H1 (cell line): ENCODE measurements around the gene CDC7. TPM values are rescaled to one million over a fixed set of nuclear protein-coding genes. Genes with fewer than 3 reads are reported as not detected.

Source experiments
- CTCF ChIA-PET: fragments of 300-600 bp; sonication (Branson Sonifier 250); formaldehyde crosslinking; loops from one replicate; lab custom pipeline; 2021; ENCODE audit not compliant: partially characterized antibody; lab: Charles Lee
- POLR2A ChIA-PET: fragments of 300-600 bp; sonication (Branson Sonifier 250); formaldehyde crosslinking; loops from one replicate; lab custom pipeline; 2021; ENCODE audit warnings: inconsistent platforms; ENCODE audit not compliant: partially characterized antibody; lab: Charles Lee
- DNase-seq, 2 experiments: peaks; one replicate each; pipeline versions ENCODE4 v3.0.0 to v3.0.0-alpha.2; 2010 to 2022; ENCODE audit warnings: low spot score in 2 of 2, low read depth in 1 of 2, mixed read lengths in 1 of 2
- FAIRE-seq: peaks from 2 replicates; lab custom pipeline; 2011; peaks lifted over from hg19 to GRCh38; lab: Jason Lieb, UNC
- H2AFZ ChIP-seq: 2 replicates; pipeline ENCODE4 v1.8.1; 2012; ENCODE audit warnings: low read length, inconsistent platforms
- H2AK5ac ChIP-seq: 2 replicates; pipeline ENCODE4 v1.6.1; 2013; ENCODE audit warnings: low read depth, low read length
- H2BK120ac ChIP-seq: replicated peaks from 2 replicates; pipeline ENCODE3; 2013; ENCODE audit warnings: low read depth, low read length, inconsistent platforms
- H2BK12ac ChIP-seq: 2 replicates; pipeline ENCODE4 v1.6.1; 2013; ENCODE audit warnings: low read depth, low read length
- H2BK15ac ChIP-seq: 2 replicates; pipeline ENCODE4 v1.6.1; 2013; ENCODE audit warnings: low read length
- H2BK20ac ChIP-seq: 2 replicates; pipeline ENCODE4 v1.6.1; 2013; ENCODE audit warnings: low read length
- H2BK5ac ChIP-seq: 2 replicates; pipeline ENCODE4 v1.6.1; 2013; ENCODE audit warnings: low read depth, low read length
- H3K14ac ChIP-seq: 2 replicates; pipeline ENCODE4 v1.6.1; 2013; ENCODE audit warnings: inconsistent platforms; ENCODE audit not compliant: insufficient read length
- H3K18ac ChIP-seq: 2 replicates; pipeline ENCODE4 v1.6.1; 2013; ENCODE audit warnings: low read length; ENCODE audit errors: extremely low read depth
- H3K23ac ChIP-seq: 2 replicates; pipeline ENCODE4 v1.6.1; 2013; ENCODE audit warnings: inconsistent platforms; ENCODE audit not compliant: insufficient read length
- H3K23me2 ChIP-seq: 2 replicates; pipeline ENCODE4 v1.6.1; 2013; ENCODE audit warnings: low read depth, low read length
- H3K27ac ChIP-seq: 2 replicates; pipeline ENCODE4 v1.6.1; 2011; ENCODE audit warnings: low read depth, low read length, inconsistent platforms
- H3K27me3 ChIP-seq, 4 experiments: replicated peaks in 1 of 4; 1 replicate in 1 of 4; 2 replicates in 3 of 4; pipeline versions ENCODE4 v1.6.1 to v1.8.1; 2011 to 2013; ENCODE audit warnings: low read length in 3 of 4, mild to moderate bottlenecking in 3 of 4, inconsistent platforms in 2 of 4, mixed read lengths in 2 of 4, moderate library complexity in 1 of 4; ENCODE audit not compliant: control insufficient read depth in 3 of 4, insufficient read depth in 3 of 4; ENCODE audit errors: extremely low read depth in 1 of 4
- H3K36me3 ChIP-seq, 4 experiments: 2 replicates each; pipeline versions ENCODE4 v1.6.1 to v1.8.1; 2011 to 2013; ENCODE audit warnings: mild to moderate bottlenecking in 4 of 4, low read length in 3 of 4, moderate library complexity in 2 of 4, control low read depth in 1 of 4, inconsistent platforms in 1 of 4; ENCODE audit not compliant: insufficient read depth in 4 of 4, control insufficient read depth in 2 of 4
- H3K4ac ChIP-seq: replicated peaks from 2 replicates; pipeline ENCODE3; 2013; ENCODE audit warnings: low read length, low read depth, mixed read lengths, inconsistent platforms; ENCODE audit not compliant: insufficient read length
- H3K4me1 ChIP-seq, 4 experiments: replicated peaks in 1 of 4; 1 replicate in 1 of 4; 2 replicates in 3 of 4; pipeline versions ENCODE4 v1.6.1 to v1.8.1; 2011 to 2013; ENCODE audit warnings: low read length in 3 of 4, inconsistent platforms in 2 of 4, mixed read lengths in 1 of 4; ENCODE audit not compliant: insufficient read depth in 4 of 4, control insufficient read depth in 3 of 4
- H3K4me2 ChIP-seq, 2 experiments: 2 replicates each; pipeline versions ENCODE4 v1.6.1 to v1.8.1; 2011 to 2013; ENCODE audit warnings: low read depth in 2 of 2, low read length in 2 of 2, control low read depth in 1 of 2, inconsistent platforms in 1 of 2, mild to moderate bottlenecking in 1 of 2; ENCODE audit not compliant: insufficient read depth in 1 of 2
- H3K4me3 ChIP-seq, 4 experiments: fragments of 200-600, 300-600 bp in 1 of 4; sonication (generic), shearing (Covaris generic), sonication (Bioruptor Twin) in 1 of 4; 2 replicates each; pipeline versions ENCODE4 v1.5.1 to v1.8.1; 2011 to 2016; ENCODE audit warnings: low read length in 4 of 4, low read depth in 3 of 4, control low read depth in 2 of 4, inconsistent platforms in 2 of 4, mild to moderate bottlenecking in 2 of 4, mixed read lengths in 1 of 4, moderate library complexity in 1 of 4; ENCODE audit not compliant: insufficient read depth in 2 of 4; ENCODE audit errors: extremely low read depth in 1 of 4
- H3K56ac ChIP-seq: replicated peaks from 2 replicates; pipeline ENCODE3; 2013; ENCODE audit warnings: low read depth, mild to moderate bottlenecking, mixed read lengths, low read length, inconsistent platforms; ENCODE audit not compliant: insufficient read length
- H3K79me1 ChIP-seq: 2 replicates; pipeline ENCODE4 v1.6.1; 2013; ENCODE audit warnings: low read depth, low read length, control low read depth
- H3K79me2 ChIP-seq, 2 experiments: 2 replicates each; pipeline versions ENCODE4 v1.6.1 to v1.8.1; 2012 to 2013; ENCODE audit warnings: low read length in 2 of 2, mild to moderate bottlenecking in 2 of 2, inconsistent platforms in 1 of 2; ENCODE audit not compliant: insufficient read depth in 2 of 2, control insufficient read depth in 1 of 2
- H3K9ac ChIP-seq, 4 experiments: replicated peaks in 1 of 4; 1 replicate in 1 of 4; 2 replicates in 3 of 4; pipeline versions ENCODE4 v1.6.1 to v1.8.1; 2011 to 2013; ENCODE audit warnings: low read depth in 3 of 4, low read length in 3 of 4, control low read depth in 2 of 4, mild to moderate bottlenecking in 2 of 4, moderate library complexity in 2 of 4, inconsistent platforms in 1 of 4; ENCODE audit errors: extremely low read depth in 1 of 4
- H3K9me3 ChIP-seq, 2 experiments: 2 replicates each; pipeline versions ENCODE4 v1.6.1 to v1.8.1; 2012 to 2013; ENCODE audit warnings: mild to moderate bottlenecking in 2 of 2, moderate library complexity in 2 of 2, control low read depth in 1 of 2, inconsistent platforms in 1 of 2, low read depth in 1 of 2, low read length in 1 of 2, mixed read lengths in 1 of 2; ENCODE audit not compliant: insufficient read depth in 2 of 2
- H4K20me1 ChIP-seq, 2 experiments: replicated peaks in 1 of 2; 2 replicates each; pipeline versions ENCODE3 to v1.8.1; 2011 to 2013; ENCODE audit warnings: inconsistent platforms in 2 of 2, low read length in 2 of 2, mild to moderate bottlenecking in 1 of 2; ENCODE audit not compliant: insufficient read depth in 2 of 2, control insufficient read depth in 1 of 2
- H4K5ac ChIP-seq: 2 replicates; pipeline ENCODE4 v1.6.1; 2013; ENCODE audit warnings: low read length, low read depth, mixed read lengths, inconsistent platforms; ENCODE audit not compliant: insufficient read length
- H4K8ac ChIP-seq: 2 replicates; pipeline ENCODE4 v1.8.0; 2013; ENCODE audit warnings: mild to moderate bottlenecking, moderate library complexity, low read length, inconsistent platforms; ENCODE audit not compliant: insufficient read depth; ENCODE audit errors: extremely low read depth
- H4K91ac ChIP-seq: replicated peaks from 2 replicates; pipeline ENCODE3; 2013; ENCODE audit warnings: low read length, mixed read lengths, inconsistent platforms; ENCODE audit not compliant: insufficient read length
- CBX5 ChIP-seq: fragments of 300-800, 300-1000 bp; sonication (generic); IDR thresholded peaks from 2 replicates; pipeline ENCODE4 v1.7.1; 2016; ENCODE audit warnings: antibody characterized with exemption, low read length, low read depth
- CREB1 ChIP-seq: IDR thresholded peaks from 2 replicates; pipeline ENCODE4 v1.6.1; 2012; ENCODE audit warnings: inconsistent platforms
- CTBP2 ChIP-seq: IDR thresholded peaks from 2 replicates; pipeline ENCODE4 v1.7.0; 2011; ENCODE audit warnings: borderline replicate concordance, mild to moderate bottlenecking, moderate library complexity, mixed read lengths, low read length; ENCODE audit not compliant: insufficient read depth, insufficient read length
- FOSL1 ChIP-seq: IDR thresholded peaks from 2 replicates; pipeline ENCODE4 v1.6.1; 2011; ENCODE audit warnings: mild to moderate bottlenecking, low read depth, low read length, moderate library complexity; ENCODE audit not compliant: insufficient read depth
- GTF2F1 ChIP-seq: IDR thresholded peaks from 2 replicates; pipeline ENCODE4 v1.6.1; 2012; ENCODE audit warnings: low read depth, low read length, improper control_type of control experiment, borderline replicate concordance
- NRF1 ChIP-seq: IDR thresholded peaks from 2 replicates; pipeline ENCODE4 v1.6.1; 2011; ENCODE audit warnings: mild to moderate bottlenecking, low read depth, low read length, improper control_type of control experiment
- RNF2 ChIP-seq: fragments of 200-900, 300-1000 bp; sonication (generic); IDR thresholded peaks from 2 replicates; pipeline ENCODE4 v1.7.1; 2016; ENCODE audit warnings: borderline replicate concordance, low read depth, mild to moderate bottlenecking, antibody characterized with exemption, low read length; ENCODE audit not compliant: poor library complexity, severe bottlenecking; ENCODE audit errors: missing control alignments
- SP2 ChIP-seq: IDR thresholded peaks from 2 replicates; pipeline ENCODE4 v1.6.1; 2012; ENCODE audit warnings: mild to moderate bottlenecking, low read length, inconsistent platforms
- SRF ChIP-seq: IDR thresholded peaks from 2 replicates; pipeline ENCODE4 v1.6.1; 2011; ENCODE audit warnings: mild to moderate bottlenecking, low read depth, low read length, moderate library complexity
- SUZ12 ChIP-seq: fragments of 200-600 bp; sonication (generic); IDR thresholded peaks from 2 replicates; pipeline ENCODE4 v1.6.1; 2012; ENCODE audit warnings: mild to moderate bottlenecking, inconsistent platforms, low read length, moderate library complexity, mixed read lengths
- TCF12 ChIP-seq: IDR thresholded peaks from 2 replicates; pipeline ENCODE4 v1.6.1; 2011; ENCODE audit warnings: low read depth, mild to moderate bottlenecking, low read length
- WGBS, 2 experiments: shearing (Covaris generic) in 1 of 2; methylation state at CpG; one replicate each; pipeline versions ENCODE4 v1.1.6 to v1.1.7; 2013 to 2015; ENCODE audit warnings: low lambda C conversion rate in 2 of 2, mixed read lengths in 2 of 2, inconsistent platforms in 1 of 2, low coverage in 1 of 2, missing lambda C conversion rate in 1 of 2; ENCODE audit not compliant: insufficient replicate concordance in 2 of 2, insufficient coverage in 1 of 2, insufficient read length in 1 of 2; ENCODE audit errors: extremely low coverage in 1 of 2, missing lambda C conversion rate in 1 of 2; 5-methylcytosine and 5-hydroxymethylcytosine counted together
- polyA plus RNA-seq, 7 experiments: library from polyadenylated mRNA; depleted of rRNA in 3 of 7; stranded (reverse) in 5 of 7; unstranded in 2 of 7; fragments of >200 nt in 5 of 7; fragments of 200-250 nt in 2 of 7; gene quantifications; 1 replicate in 5 of 7; 2 replicates in 1 of 7; 4 replicates in 1 of 7; pipeline versions ENCODE4 v1.2.1 to v1.2.3, GENCODE V29; 2011 to 2013; ENCODE audit warnings: missing spikeins in 2 of 7, mixed read lengths in 2 of 7
- total RNA-seq: library from RNA; stranded (reverse); fragmentation: NEBNext Ultra II Directional; extraction: Animal tissue kit (Norgen Biotek cat#: 25700); gene quantifications from 2 replicates; pipeline ENCODE4 v1.2.1, GENCODE V29; 2021
- TF ChIP-seq, protein P1 (sequence below): IDR thresholded peaks from 2 replicates; pipeline ENCODE4 v1.6.1; 2012; ENCODE audit warnings: inconsistent platforms
- TF ChIP-seq, protein P2 (sequence below): IDR thresholded peaks from 2 replicates; pipeline ENCODE4 v1.6.1; 2012; ENCODE audit warnings: inconsistent platforms

Gene CDC7
- total and polyA plus RNA-seq, 2 of the 8 experiments (the other 6 are each of a cell fraction or from before 2014, with no cell fraction given): 12.2 to 34.4 TPM

- ChIA-PET CTCF (no interaction called here), POLR2A (interaction anchor here (0.7 kb wide), 1 partner anchor 619 kb away, joined by 3 read pairs; no protein-coding TSS in a partner anchor)
- Histone ChIP-seq H3K27me3 (no peaks in the 10 kb centered on the region), H4K8ac (no peak overlapping the region), H2AK5ac (no peak overlapping the region), H2AFZ (no peak overlapping the region), H3K56ac (no peak overlapping the region), H3K23me2 (no peaks in the 10 kb centered on the region; the same call in 1 of the 2 replicates), H3K27ac (no peak overlapping the region), H3K4me2 (no peak overlapping the region), H3K4me3 (no peak overlapping the region), H2BK12ac (no peak overlapping the region), H3K9ac (no peak overlapping the region), H3K18ac (no peak overlapping the region), H3K14ac (no peak overlapping the region), H3K4me1 (no peaks in the 10 kb centered on the region), H2BK15ac (no peak overlapping the region), H3K79me1 (no peaks in the 10 kb centered on the region), H4K20me1 (no peaks in the 10 kb centered on the region), H4K91ac (no peak overlapping the region), H2BK5ac (no peak overlapping the region), H3K79me2 (no peaks in the 10 kb centered on the region), H3K36me3 (peaks cover 0 to 43% (median 9%) of the 10 kb centered on the region in 4 experiments; a peak in 4 of 8 replicates), H3K4ac (no peak overlapping the region), H3K9me3 (no peaks in the 10 kb centered on the region), H4K5ac (no peak overlapping the region), H2BK20ac (no peak overlapping the region), H2BK120ac (no peak overlapping the region), H3K23ac (no peak overlapping the region)
- 42% methylated on average over 2 of the region's 2 CpGs; no CpG with 5 or more reads in 1 of the 2 experiments for WGBS, 2 experiments
- no peak for DNase-seq
- FAIRE-seq: no peak
- TF ChIP-seq, protein P1, sequence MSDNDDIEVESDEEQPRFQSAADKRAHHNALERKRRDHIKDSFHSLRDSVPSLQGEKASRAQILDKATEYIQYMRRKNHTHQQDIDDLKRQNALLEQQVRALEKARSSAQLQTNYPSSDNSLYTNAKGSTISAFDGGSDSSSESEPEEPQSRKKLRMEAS: no peak
- TF ChIP-seq SUZ12: no peak
- no peak for TF ChIP-seq RNF2
- no peak for TF ChIP-seq CTBP2
- no peak for TF ChIP-seq SP2
- no peak for TF ChIP-seq FOSL1
- no peak for TF ChIP-seq TCF12
- TF ChIP-seq NRF1: no peak
- no peak for TF ChIP-seq GTF2F1
- TF ChIP-seq, protein P2, sequence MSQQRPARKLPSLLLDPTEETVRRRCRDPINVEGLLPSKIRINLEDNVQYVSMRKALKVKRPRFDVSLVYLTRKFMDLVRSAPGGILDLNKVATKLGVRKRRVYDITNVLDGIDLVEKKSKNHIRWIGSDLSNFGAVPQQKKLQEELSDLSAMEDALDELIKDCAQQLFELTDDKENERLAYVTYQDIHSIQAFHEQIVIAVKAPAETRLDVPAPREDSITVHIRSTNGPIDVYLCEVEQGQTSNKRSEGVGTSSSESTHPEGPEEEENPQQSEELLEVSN: no peak
- no peak for TF ChIP-seq CREB1
- no peak for TF ChIP-seq CBX5
- no peak for TF ChIP-seq SRF
Measured at GRCh38 chr1:91520942-91521507, 20.4 kb downstream of the CDC7 start.
